Measurements from ENCODE around the gene RARRES2. TPM values are rescaled to one million over a fixed set of nuclear protein-coding genes. Genes with fewer than 3 reads are reported as not detected.

The RARRES2 gene
- not detected in 5 replicates for total RNA-seq (2022; extraction: Qiagen RNA extraction)

DNA sequence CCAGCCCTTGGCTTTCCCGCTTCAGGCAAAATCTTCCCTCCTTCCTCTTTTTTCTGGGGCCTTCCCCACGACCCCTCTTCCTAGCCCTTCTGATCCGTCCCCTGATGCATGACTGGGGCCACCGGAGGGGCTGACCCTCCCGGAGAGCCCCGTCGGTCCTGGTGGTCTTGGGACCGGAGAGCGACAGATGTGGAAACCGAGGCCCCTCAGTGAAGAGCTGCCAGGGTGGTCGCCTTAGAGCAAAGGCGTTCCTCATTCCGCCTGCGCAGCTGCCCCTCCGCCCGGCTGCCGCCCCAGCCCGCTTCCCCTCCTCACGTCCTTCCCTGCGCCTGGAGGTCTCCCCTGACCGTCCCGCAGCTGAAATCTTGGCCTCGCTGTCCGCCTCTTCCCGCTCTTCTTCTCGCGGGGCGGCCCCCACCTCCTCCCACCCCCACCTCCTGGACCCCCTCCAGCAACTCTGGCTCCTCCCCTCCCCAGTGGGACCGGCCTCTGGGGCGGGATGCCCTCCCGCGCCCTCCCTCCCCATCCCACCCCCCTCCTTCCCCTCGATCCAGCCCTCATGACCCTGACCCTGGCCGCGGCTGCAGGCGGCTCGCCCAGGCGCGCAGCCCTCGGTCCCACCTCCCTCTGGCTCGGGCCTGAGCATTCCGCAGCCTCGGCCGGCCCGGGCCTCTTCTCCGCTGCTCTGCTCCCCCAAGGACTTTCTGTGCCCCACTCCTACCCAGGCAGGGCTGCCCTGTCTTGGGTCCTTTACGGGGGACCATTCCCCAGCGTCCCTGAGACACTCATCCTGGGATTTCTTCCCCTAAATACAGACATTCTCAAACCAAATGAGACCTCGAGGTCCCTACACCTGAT lies at the start of gene RARRES2:
Gene RARRES2 (minus strand): TSS at position 367 of the 858 bp plus-strand sequence. CDS start 1,020 bp downstream, outside the sequence.

DNA sequence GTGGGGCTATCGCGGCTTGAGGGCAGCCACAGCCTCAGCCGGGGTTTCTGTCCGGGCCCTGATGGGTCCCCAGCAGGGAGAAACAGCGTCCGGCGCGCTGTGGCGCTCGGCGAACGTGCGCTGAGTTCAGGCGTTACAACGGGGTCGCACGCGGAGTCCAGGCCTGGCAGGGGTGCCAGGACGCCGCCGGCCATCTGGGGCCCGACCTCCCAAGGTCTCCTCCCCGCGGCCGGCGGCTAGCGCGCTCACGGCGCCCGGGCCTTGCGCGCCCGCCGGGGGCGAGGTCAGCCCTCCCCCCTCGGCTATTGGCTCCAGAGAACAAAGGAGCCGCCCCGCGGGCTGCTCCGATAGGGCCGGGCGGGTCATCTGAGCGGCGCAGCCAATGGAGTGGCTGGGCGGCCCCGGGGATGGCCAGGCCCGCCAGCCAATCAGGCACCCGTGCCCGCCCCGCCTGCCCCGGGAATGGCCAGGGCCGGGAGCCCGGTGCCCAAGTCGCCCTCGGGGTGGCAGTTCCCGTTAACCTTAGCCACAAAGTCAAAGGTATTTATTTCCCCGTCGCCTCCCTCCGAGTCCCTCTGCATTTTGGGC lies 37.5 kb upstream of the RARRES2 start, which contains the start of gene ZNF775:
Gene ZNF775 (plus strand): TSS at position 478 of the 588 bp plus-strand sequence. CDS start 9,141 bp downstream, outside the sequence.

GRCh38 chr7:150368096-150368883 lies 26.9 kb upstream of the RARRES2 start, which contains the start of gene REPIN1:
REPIN1 (plus strand) TSS chr7:150368822; CDS start chr7:150369712, 890 bp downstream.

DNA sequence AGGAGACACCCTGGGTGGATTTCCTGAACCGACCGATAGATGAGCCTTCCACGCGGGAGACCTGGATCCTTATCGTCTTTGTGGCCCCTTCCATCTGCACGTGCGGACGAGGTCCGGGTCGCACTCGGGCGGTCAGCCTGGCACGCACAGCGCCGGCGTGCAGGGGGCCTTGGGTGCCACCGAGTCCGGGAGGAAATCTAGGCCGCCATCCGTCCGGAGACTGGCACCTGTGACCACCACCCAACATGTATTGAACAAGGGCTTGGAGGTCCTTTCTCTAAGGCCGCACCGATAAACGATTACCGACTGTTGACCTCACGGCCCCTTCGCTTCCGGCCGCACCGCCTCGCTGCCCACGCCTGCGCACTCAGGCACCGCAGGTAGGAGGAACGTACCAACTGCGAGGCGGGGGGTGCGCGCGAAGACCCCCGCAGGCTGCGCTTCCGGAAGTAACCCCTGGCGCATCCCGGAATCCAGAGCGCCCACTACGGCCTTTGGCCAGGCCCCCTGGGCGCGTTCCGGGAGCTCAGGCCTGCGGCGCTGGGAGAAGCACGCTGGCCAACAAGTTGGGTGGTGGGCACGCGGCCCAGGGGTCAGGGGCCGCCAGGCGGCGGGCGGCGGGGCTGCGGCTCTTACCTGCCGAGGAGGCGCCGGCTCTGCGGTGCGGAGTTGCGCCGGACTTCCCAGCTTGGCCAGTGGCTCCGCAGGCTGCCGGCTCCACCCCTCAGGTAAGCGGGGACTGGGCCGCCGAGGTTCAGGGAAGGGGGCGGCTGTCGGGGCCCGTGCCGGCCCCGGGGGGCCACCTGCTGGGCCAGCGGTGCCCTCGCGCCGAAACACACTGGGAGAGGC lies 18.4 kb downstream of the RARRES2 start, which contains the start of the genes ACTR3C and LRRC61:
Gene ACTR3C (minus strand): TSS at position 713 of the 849 bp plus-strand sequence. CDS start 28,249 bp downstream, outside the sequence.
Gene LRRC61 (plus strand): TSS at position 523 of the 849 bp plus-strand sequence. CDS start 13,507 bp downstream, outside the sequence.

Other genes with a start within 250 kb of the RARRES2 start
- gene LRRC61, start 18.3 kb downstream of the RARRES2 start, total RNA-seq (2022; extraction: Qiagen RNA extraction) = not detected in 5 replicates
- 0.02 to 0.22 TPM in 2 of 5 replicates, not detected in the others for gene ACTR3C, start 18.1 kb downstream of the RARRES2 start, total RNA-seq (2022; extraction: Qiagen RNA extraction)
- 61.3 to 88.2 TPM (median 85.5 TPM) in 5 replicates for gene REPIN1, start 27.2 kb upstream of the RARRES2 start, total RNA-seq (2022; extraction: Qiagen RNA extraction)
- gene ZNF775, start 37.7 kb upstream of the RARRES2 start, total RNA-seq (2022; extraction: Qiagen RNA extraction) = 5.6 to 7.6 TPM (median 5.8 TPM) in 5 replicates
- gene GIMAP8, start 109.0 kb upstream of the RARRES2 start, total RNA-seq (2022; extraction: Qiagen RNA extraction) = not detected in 5 replicates
- not detected in 5 replicates for gene GIMAP7, start 173.2 kb upstream of the RARRES2 start, total RNA-seq (2022; extraction: Qiagen RNA extraction)
- not detected in 5 replicates for gene GIMAP4, start 225.8 kb upstream of the RARRES2 start, total RNA-seq (2022; extraction: Qiagen RNA extraction)

Data from A549 treated with Mapracorat at 1 μM for 4 hours (cell line).